GM23338 (cell line): ENCODE measurements around the gene SLC35F4. TPM values are rescaled to one million over a fixed set of nuclear protein-coding genes. Genes with fewer than 3 reads are reported as not detected.

Experiments used
- ATAC-seq: fragments of 200-7000 bp; cut with Tn5 transposase; 3 replicates; pipeline ENCODE4 v1.9.1; 2020
- DNase-seq: peaks from one replicate; pipeline ENCODE4 v3.0.0-alpha.2; 2015; ENCODE audit warnings: low spot score
- H2AFZ ChIP-seq: fragments of 200-600 bp; sonication (generic); 2 replicates; pipeline ENCODE4 v1.8.0; 2016; ENCODE audit warnings: antibody characterized with exemption, mild to moderate bottlenecking, moderate library complexity
- H3F3A ChIP-seq: fragments of 200-600 bp; sonication (generic); replicated peaks from 2 replicates; pipeline ENCODE4 v1.8.0; 2017; ENCODE audit warnings: antibody characterized with exemption, mixed run types, low read depth
- H3K27ac ChIP-seq: fragments of 200-600 bp; sonication (generic); 2 replicates; pipeline ENCODE4 v1.6.1; 2016; ENCODE audit warnings: low read depth
- H3K27me3 ChIP-seq: fragments of 200-600 bp; sonication (generic); 2 replicates; pipeline ENCODE4 v1.8.0; 2016; ENCODE audit warnings: mild to moderate bottlenecking, mixed run types, moderate library complexity; ENCODE audit not compliant: insufficient read depth
- H3K36me3 ChIP-seq: fragments of 200-600 bp; sonication (generic); 2 replicates; pipeline ENCODE4 v1.8.0; 2016; ENCODE audit warnings: mild to moderate bottlenecking; ENCODE audit not compliant: insufficient read depth
- H3K4me1 ChIP-seq: fragments of 200-600 bp; sonication (generic); 2 replicates; pipeline ENCODE4 v1.8.0; 2016; ENCODE audit warnings: mild to moderate bottlenecking, moderate library complexity; ENCODE audit not compliant: insufficient read depth
- H3K4me2 ChIP-seq: fragments of 200-600 bp; sonication (generic); 2 replicates; pipeline ENCODE4 v1.7.1; 2017; ENCODE audit warnings: mixed run types
- H3K4me3 ChIP-seq: fragments of 200-600 bp; sonication (generic); 2 replicates; pipeline ENCODE4 v1.6.1; 2016; ENCODE audit warnings: mixed run types
- H3K79me2 ChIP-seq: fragments of 200-600 bp; sonication (generic); replicated peaks from 2 replicates; pipeline ENCODE4 v1.8.0; 2017; ENCODE audit warnings: mild to moderate bottlenecking; ENCODE audit not compliant: insufficient read depth
- H3K9me2 ChIP-seq: fragments of 200-600 bp; sonication (generic); 2 replicates; pipeline ENCODE4 v1.8.0; 2017; ENCODE audit not compliant: insufficient read depth
- H4K20me1 ChIP-seq: fragments of 200-600 bp; sonication (generic); replicated peaks from 2 replicates; pipeline ENCODE4 v1.8.0; 2017; ENCODE audit warnings: mild to moderate bottlenecking; ENCODE audit not compliant: insufficient read depth
- H3K27ac Mint-ChIP-seq: 2 replicates; pipeline ENCODE4 v1.8.0; 2020; ENCODE audit warnings: inconsistent platforms, mild to moderate bottlenecking, moderate library complexity, mixed read lengths
- H3K27me3 Mint-ChIP-seq: 3 replicates; pipeline ENCODE4 v1.8.0; 2022; ENCODE audit warnings: low read depth, mild to moderate bottlenecking, moderate library complexity, mixed read lengths, inconsistent platforms; ENCODE audit not compliant: insufficient read depth, poor library complexity
- H3K36me3 Mint-ChIP-seq: 3 replicates; pipeline ENCODE4 v1.8.0; 2021; ENCODE audit warnings: low read depth, mild to moderate bottlenecking, inconsistent platforms, moderate library complexity, mixed read lengths
- H3K4me1 Mint-ChIP-seq: 3 replicates; pipeline ENCODE4 v1.8.0; 2020; ENCODE audit warnings: mild to moderate bottlenecking, inconsistent platforms, mixed read lengths
- H3K4me3 Mint-ChIP-seq: 3 replicates; pipeline ENCODE4 v1.8.0; 2021; ENCODE audit warnings: moderate library complexity, mild to moderate bottlenecking, inconsistent platforms, mixed read lengths
- H3K9me3 Mint-ChIP-seq: 3 replicates; pipeline ENCODE4 v1.8.0; 2020; ENCODE audit warnings: moderate library complexity, mild to moderate bottlenecking, inconsistent platforms, mixed read lengths
- CREB1 ChIP-seq: fragments of 250-450 bp; sonication (Bioruptor Pico); IDR thresholded peaks from 2 replicates; pipeline ENCODE4 v1.5.0; 2020; ENCODE audit warnings: low read depth, mild to moderate bottlenecking, moderate library complexity
- CTCF ChIP-seq, 2 experiments: fragments of 200-600 bp in 1 of 2; sonication (generic) in 1 of 2; conservative IDR thresholded peaks; 2 replicates each; pipeline versions ENCODE4 v1.5.1 to v1.6.1; 2016 to 2017; ENCODE audit warnings: antibody characterized with exemption in 2 of 2, low read depth in 2 of 2, mild to moderate bottlenecking in 2 of 2, moderate library complexity in 1 of 2
- ETS1 ChIP-seq: IDR thresholded peaks from 2 replicates; pipeline ENCODE4 v1.6.1; 2016; ENCODE audit warnings: antibody characterized with exemption
- EZH2 ChIP-seq: fragments of 200-600 bp; sonication (generic); IDR thresholded peaks from one replicate; pipeline ENCODE4 v1.8.0; 2017; ENCODE audit warnings: antibody characterized with exemption, mild to moderate bottlenecking, low read depth; ENCODE audit not compliant: unreplicated experiment
- EZH2phosphoT487 ChIP-seq: fragments of 200-600 bp; sonication (generic); IDR thresholded peaks from one replicate; pipeline ENCODE4 v1.8.1; 2018; ENCODE audit warnings: antibody characterized with exemption; ENCODE audit not compliant: unreplicated experiment
- JUNB ChIP-seq: IDR thresholded peaks from one replicate; pipeline ENCODE4 v1.6.1; 2016; ENCODE audit warnings: antibody characterized with exemption; ENCODE audit not compliant: unreplicated experiment
- NANOG ChIP-seq: IDR thresholded peaks from 2 replicates; pipeline ENCODE4 v1.6.1; 2016; ENCODE audit warnings: antibody characterized with exemption, borderline replicate concordance
- POLR2AphosphoS5 ChIP-seq: IDR thresholded peaks from 2 replicates; pipeline ENCODE4 v1.6.1; 2016; ENCODE audit warnings: antibody characterized with exemption, low read depth
- REST ChIP-seq: IDR thresholded peaks from one replicate; pipeline ENCODE4 v1.6.1; 2018; ENCODE audit warnings: antibody characterized with exemption; ENCODE audit not compliant: unreplicated experiment
- STAT1 ChIP-seq: IDR thresholded peaks from one replicate; pipeline ENCODE4 v1.6.1; 2016; ENCODE audit warnings: antibody characterized with exemption; ENCODE audit not compliant: unreplicated experiment
- ZNF114 ChIP-seq: fragments of 250-450 bp; sonication (Bioruptor Pico); IDR thresholded peaks from 2 replicates; pipeline ENCODE4 v1.5.0; 2020; ENCODE audit warnings: mild to moderate bottlenecking, moderate library complexity
- ZNF331 ChIP-seq: fragments of 250-450 bp; sonication (Bioruptor Pico); IDR thresholded peaks from 2 replicates; pipeline ENCODE4 v1.5.0; 2020; ENCODE audit warnings: low read depth, mild to moderate bottlenecking, moderate library complexity
- ZNF462 ChIP-seq: fragments of 250-450 bp; sonication (Bioruptor Pico); IDR thresholded peaks from 2 replicates; pipeline ENCODE4 v1.5.0; 2020; ENCODE audit warnings: mild to moderate bottlenecking, moderate library complexity
- polyA plus RNA-seq: library from polyadenylated mRNA; unstranded; fragments of >200 nt; fragmentation: Nextera tagmentation; extraction: Ambion mirVana; gene quantifications from 2 replicates; pipeline ENCODE4 v1.2.1, GENCODE V29; 2016
- total RNA-seq: library from RNA; depleted of rRNA; stranded (reverse); fragments of >200 nt; shearing (Covaris generic); gene quantifications from 2 replicates; pipeline ENCODE4 v1.2.3, GENCODE V29; 2014

Gene SLC35F4
- total and polyA plus RNA-seq, 2 experiments from 2014 or later, result 0.10 TPM; not detected in 1

GRCh38 chr14:57879516-57879915 is 13.6 kb upstream of the SLC35F4 start:
- no peaks in the 10 kb centered on the region for H3K27me3 ChIP-seq
- no peak overlapping the region for H3K4me3 ChIP-seq
- H3K36me3 ChIP-seq, result no peaks in the 10 kb centered on the region
- Mint-ChIP-seq H3K27ac (0 out of 2 replicates have a peak overlapping the region, but pooled peaks have one; percentile 3), H3K36me3 (peaks cover 6% of the 10 kb centered on the region; the same call in 1 of the 3 replicates), H3K9me3 (peaks cover 9% of the 10 kb centered on the region), H3K4me3 (no peak overlapping the region), H3K27me3 (no peaks in the 10 kb centered on the region), H3K4me1 (peaks cover 8% of the 10 kb centered on the region)
- TF ChIP-seq CTCF (conservative IDR thresholded peaks at IDR 0.05; ENCODE audit: low read depth in 2 of 2) (no peak), ETS1 (no peak), STAT1 (no peak), ZNF331 (CRISPR knock-in tag) (no peak), ZNF462 (CRISPR knock-in tag) (no peak), EZH2 (no peak), NANOG (no peak), POLR2AphosphoS5 (no peak), REST (no peak), EZH2phosphoT487 (no peak), CREB1 (CRISPR knock-in tag) (no peak), JUNB (no peak), ZNF114 (no peak)
- peak overlapping the region; percentile 81 for H2AFZ ChIP-seq
- H3K4me1 ChIP-seq, result peaks cover 12% of the 10 kb centered on the region; the same call in 1 of the 2 replicates
- no peaks in the 10 kb centered on the region for H4K20me1 ChIP-seq
- no peak overlapping the region for H3K27ac ChIP-seq
- H3K79me2 ChIP-seq, result no peaks in the 10 kb centered on the region
- no peak overlapping the region for H3K4me2 ChIP-seq
- ATAC-seq (peak; percentile 56), DNase-seq (no peak)
- H3F3A ChIP-seq, result no peaks in the 10 kb centered on the region
- peaks cover 10% of the 10 kb centered on the region; the same call in 1 of the 2 replicates for H3K9me2 ChIP-seq
